ENCODE measurements around the gene DHCR7.

Gene DHCR7

GRCh38 chr11:71485466-71485865 is 37.3 kb upstream of the DHCR7 start:
- Histone ChIP-seq H3K4me1 (ENCODE audit: control insufficient read depth, low read length) (no peaks in the 10 kb centered on the region), H3K36me3 (ENCODE audit: control insufficient read depth, low read length) (peaks cover 42% of the 10 kb centered on the region), H3K4me2 (ENCODE audit: low read length) (no peak overlapping the region), H3K9me3 (ENCODE audit: control insufficient read depth, insufficient read depth, low read length) (no peaks in the 10 kb centered on the region), H3K27ac (ENCODE audit: low read depth, low read length) (no peak overlapping the region), H3K9me2 (replicated peaks; ENCODE audit: control insufficient read depth, low read length) (no peaks in the 10 kb centered on the region), H3F3A (ENCODE audit: control insufficient read depth, insufficient read depth) (no peaks in the 10 kb centered on the region), H3K4me3 (ENCODE audit: low read length) (no peak overlapping the region), H3K27me3 (ENCODE audit: control insufficient read depth, low read length) (no peaks in the 10 kb centered on the region), H4K20me1 (ENCODE audit: control insufficient read depth, insufficient read depth, low read depth, low read length) (no peaks in the 10 kb centered on the region), H3K79me2 (ENCODE audit: control insufficient read depth, low read length) (no peaks in the 10 kb centered on the region)
- no peak for TF ChIP-seq EZH2phosphoT487 (IDR thresholded peaks at IDR 0.05; ENCODE audit: borderline replicate concordance, low read length)
- TF ChIP-seq CTCF (IDR thresholded peaks at IDR 0.05; ENCODE audit: low read depth, low read length, poor library complexity, severe bottlenecking), result no peak

- no peak overlapping the region for H3K4me3 ChIP-seq (ENCODE audit: low read length)
- no peaks in the 10 kb centered on the region for H3K9me2 ChIP-seq (replicated peaks; ENCODE audit: control insufficient read depth, low read length)
- no peaks in the 10 kb centered on the region for H3K4me1 ChIP-seq (ENCODE audit: control insufficient read depth, low read length)
- H3K36me3 ChIP-seq (ENCODE audit: control insufficient read depth, low read length), result peaks cover 43% of the 10 kb centered on the region
- no peaks in the 10 kb centered on the region for H3K27me3 ChIP-seq (ENCODE audit: control insufficient read depth, low read length)
- no peak overlapping the region for H3K27ac ChIP-seq (ENCODE audit: low read depth, low read length)
- H3K4me2 ChIP-seq (ENCODE audit: low read length), result no peak overlapping the region
- TF ChIP-seq CTCF (IDR thresholded peaks at IDR 0.05; ENCODE audit: low read depth, low read length, poor library complexity, severe bottlenecking) (no peak), EZH2phosphoT487 (IDR thresholded peaks at IDR 0.05; ENCODE audit: borderline replicate concordance, low read length) (no peak)
- H3F3A ChIP-seq (ENCODE audit: control insufficient read depth, insufficient read depth), result no peaks in the 10 kb centered on the region
- no peaks in the 10 kb centered on the region for H3K9me3 ChIP-seq (ENCODE audit: control insufficient read depth, insufficient read depth, low read length)
- no peaks in the 10 kb centered on the region for H3K79me2 ChIP-seq (ENCODE audit: control insufficient read depth, low read length)
- no peaks in the 10 kb centered on the region for H4K20me1 ChIP-seq (ENCODE audit: control insufficient read depth, insufficient read depth, low read depth, low read length)
Measured at GRCh38 chr11:71485063-71485399, 36.8 kb upstream of the DHCR7 start.

- Histone ChIP-seq H3K27ac (ENCODE audit: low read depth, low read length) (no peak overlapping the region), H3K9me3 (ENCODE audit: control insufficient read depth, insufficient read depth, low read length) (no peaks in the 10 kb centered on the region), H3K4me3 (ENCODE audit: low read length) (no peak overlapping the region), H3K9me2 (replicated peaks; ENCODE audit: control insufficient read depth, low read length) (no peaks in the 10 kb centered on the region), H3K79me2 (ENCODE audit: control insufficient read depth, low read length) (no peaks in the 10 kb centered on the region), H3K4me2 (ENCODE audit: low read length) (no peak overlapping the region), H3K36me3 (ENCODE audit: control insufficient read depth, low read length) (peaks cover 46% of the 10 kb centered on the region), H3F3A (ENCODE audit: control insufficient read depth, insufficient read depth) (no peaks in the 10 kb centered on the region), H3K4me1 (ENCODE audit: control insufficient read depth, low read length) (no peaks in the 10 kb centered on the region), H3K27me3 (ENCODE audit: control insufficient read depth, low read length) (no peaks in the 10 kb centered on the region), H4K20me1 (ENCODE audit: control insufficient read depth, insufficient read depth, low read depth, low read length) (no peaks in the 10 kb centered on the region)
- TF ChIP-seq CTCF (IDR thresholded peaks at IDR 0.05; ENCODE audit: low read depth, low read length, poor library complexity, severe bottlenecking) (no peak), EZH2phosphoT487 (IDR thresholded peaks at IDR 0.05; ENCODE audit: borderline replicate concordance, low read length) (no peak)
Measured at GRCh38 chr11:71484248-71485062, 36.3 kb upstream of the DHCR7 start.
